GM23338 (cell line): ENCODE measurements around the gene MAP2K4. TPM values are rescaled to one million over a fixed set of nuclear protein-coding genes. Genes with fewer than 3 reads are reported as not detected.

ENCODE experiments used
- ATAC-seq: fragments of 200-7000 bp; cut with Tn5 transposase; 3 replicates; pipeline ENCODE4 v1.9.1; 2020
- DNase-seq: peaks from one replicate; pipeline ENCODE4 v3.0.0-alpha.2; 2015; ENCODE audit warnings: low spot score
- H2AFZ ChIP-seq: fragments of 200-600 bp; sonication (generic); 2 replicates; pipeline ENCODE4 v1.8.0; 2016; ENCODE audit warnings: antibody characterized with exemption, mild to moderate bottlenecking, moderate library complexity
- H3F3A ChIP-seq: fragments of 200-600 bp; sonication (generic); replicated peaks from 2 replicates; pipeline ENCODE4 v1.8.0; 2017; ENCODE audit warnings: antibody characterized with exemption, mixed run types, low read depth
- H3K27ac ChIP-seq: fragments of 200-600 bp; sonication (generic); 2 replicates; pipeline ENCODE4 v1.6.1; 2016; ENCODE audit warnings: low read depth
- H3K27me3 ChIP-seq: fragments of 200-600 bp; sonication (generic); 2 replicates; pipeline ENCODE4 v1.8.0; 2016; ENCODE audit warnings: mild to moderate bottlenecking, mixed run types, moderate library complexity; ENCODE audit not compliant: insufficient read depth
- H3K36me3 ChIP-seq: fragments of 200-600 bp; sonication (generic); 2 replicates; pipeline ENCODE4 v1.8.0; 2016; ENCODE audit warnings: mild to moderate bottlenecking; ENCODE audit not compliant: insufficient read depth
- H3K4me1 ChIP-seq: fragments of 200-600 bp; sonication (generic); 2 replicates; pipeline ENCODE4 v1.8.0; 2016; ENCODE audit warnings: mild to moderate bottlenecking, moderate library complexity; ENCODE audit not compliant: insufficient read depth
- H3K4me2 ChIP-seq: fragments of 200-600 bp; sonication (generic); 2 replicates; pipeline ENCODE4 v1.7.1; 2017; ENCODE audit warnings: mixed run types
- H3K4me3 ChIP-seq: fragments of 200-600 bp; sonication (generic); 2 replicates; pipeline ENCODE4 v1.6.1; 2016; ENCODE audit warnings: mixed run types
- H3K79me2 ChIP-seq: fragments of 200-600 bp; sonication (generic); replicated peaks from 2 replicates; pipeline ENCODE4 v1.8.0; 2017; ENCODE audit warnings: mild to moderate bottlenecking; ENCODE audit not compliant: insufficient read depth
- H3K9me2 ChIP-seq: fragments of 200-600 bp; sonication (generic); 2 replicates; pipeline ENCODE4 v1.8.0; 2017; ENCODE audit not compliant: insufficient read depth
- H4K20me1 ChIP-seq: fragments of 200-600 bp; sonication (generic); replicated peaks from 2 replicates; pipeline ENCODE4 v1.8.0; 2017; ENCODE audit warnings: mild to moderate bottlenecking; ENCODE audit not compliant: insufficient read depth
- H3K27ac Mint-ChIP-seq: 2 replicates; pipeline ENCODE4 v1.8.0; 2020; ENCODE audit warnings: inconsistent platforms, mild to moderate bottlenecking, moderate library complexity, mixed read lengths
- H3K27me3 Mint-ChIP-seq: 3 replicates; pipeline ENCODE4 v1.8.0; 2022; ENCODE audit warnings: low read depth, mild to moderate bottlenecking, moderate library complexity, mixed read lengths, inconsistent platforms; ENCODE audit not compliant: insufficient read depth, poor library complexity
- H3K36me3 Mint-ChIP-seq: 3 replicates; pipeline ENCODE4 v1.8.0; 2021; ENCODE audit warnings: low read depth, mild to moderate bottlenecking, inconsistent platforms, moderate library complexity, mixed read lengths
- H3K4me1 Mint-ChIP-seq: 3 replicates; pipeline ENCODE4 v1.8.0; 2020; ENCODE audit warnings: mild to moderate bottlenecking, inconsistent platforms, mixed read lengths
- H3K4me3 Mint-ChIP-seq: 3 replicates; pipeline ENCODE4 v1.8.0; 2021; ENCODE audit warnings: moderate library complexity, mild to moderate bottlenecking, inconsistent platforms, mixed read lengths
- H3K9me3 Mint-ChIP-seq: 3 replicates; pipeline ENCODE4 v1.8.0; 2020; ENCODE audit warnings: moderate library complexity, mild to moderate bottlenecking, inconsistent platforms, mixed read lengths
- JUNB ChIP-seq: IDR thresholded peaks from one replicate; pipeline ENCODE4 v1.6.1; 2016; ENCODE audit warnings: antibody characterized with exemption; ENCODE audit not compliant: unreplicated experiment
- NANOG ChIP-seq: IDR thresholded peaks from 2 replicates; pipeline ENCODE4 v1.6.1; 2016; ENCODE audit warnings: antibody characterized with exemption, borderline replicate concordance
- STAT1 ChIP-seq: IDR thresholded peaks from one replicate; pipeline ENCODE4 v1.6.1; 2016; ENCODE audit warnings: antibody characterized with exemption; ENCODE audit not compliant: unreplicated experiment
- ZNF331 ChIP-seq: fragments of 250-450 bp; sonication (Bioruptor Pico); IDR thresholded peaks from 2 replicates; pipeline ENCODE4 v1.5.0; 2020; ENCODE audit warnings: low read depth, mild to moderate bottlenecking, moderate library complexity
- polyA plus RNA-seq: library from polyadenylated mRNA; unstranded; fragments of >200 nt; fragmentation: Nextera tagmentation; extraction: Ambion mirVana; gene quantifications from 2 replicates; pipeline ENCODE4 v1.2.1, GENCODE V29; 2016
- total RNA-seq: library from RNA; depleted of rRNA; stranded (reverse); fragments of >200 nt; shearing (Covaris generic); gene quantifications from 2 replicates; pipeline ENCODE4 v1.2.3, GENCODE V29; 2014
- TF ChIP-seq, protein P1 (sequence below), 2 experiments: fragments of 200-600 bp in 1 of 2; sonication (generic) in 1 of 2; conservative IDR thresholded peaks; 2 replicates each; pipeline versions ENCODE4 v1.5.1 to v1.6.1; 2016 to 2017; ENCODE audit warnings: antibody characterized with exemption in 2 of 2, low read depth in 2 of 2, mild to moderate bottlenecking in 2 of 2, moderate library complexity in 1 of 2
- TF ChIP-seq, protein P2 (sequence below): fragments of 250-450 bp; sonication (Bioruptor Pico); IDR thresholded peaks from 2 replicates; pipeline ENCODE4 v1.5.0; 2020; ENCODE audit warnings: mild to moderate bottlenecking, moderate library complexity

Gene MAP2K4
- total and polyA plus RNA-seq, 2 experiments from 2014 or later = 25.3 to 36.4 TPM

DNA sequence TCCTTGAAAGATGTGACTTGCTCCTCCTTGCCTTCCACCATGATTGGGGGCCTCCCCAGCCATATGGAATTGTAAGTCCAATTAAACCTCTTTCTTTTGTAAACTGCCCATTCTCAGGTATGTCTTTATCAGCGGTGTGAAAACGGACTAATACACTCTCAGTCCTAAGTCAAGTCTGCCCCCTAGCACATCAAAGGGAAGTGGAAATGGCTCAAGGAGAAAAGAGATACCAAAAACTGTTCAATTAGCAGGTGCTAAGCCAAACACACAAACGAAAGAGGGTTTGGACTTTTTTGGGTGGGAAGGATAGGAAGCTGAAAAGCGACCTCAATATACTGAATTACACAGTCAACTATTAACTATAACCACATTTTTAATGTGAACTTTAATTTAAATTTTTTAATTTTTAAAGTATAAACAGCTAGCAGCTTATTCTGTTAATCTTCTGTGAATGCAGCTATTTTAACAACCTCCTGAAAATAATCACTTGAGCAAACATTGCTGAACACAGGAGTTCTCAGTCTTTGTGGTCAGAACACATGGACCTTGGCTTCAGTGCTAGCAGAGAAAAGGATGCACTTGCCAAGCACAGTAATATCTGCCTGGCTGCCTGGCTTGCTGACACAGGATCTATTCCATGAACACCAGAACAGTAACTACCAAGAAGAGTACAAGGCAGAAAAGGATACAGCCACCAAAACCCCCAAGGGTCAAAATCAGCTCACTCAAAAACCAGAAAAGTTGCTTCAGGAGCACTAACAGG is 34.3 kb upstream of the MAP2K4 start:
- H3K4me2 ChIP-seq = no peak overlapping the region
- H3K4me3 ChIP-seq = no peak overlapping the region
- H3K27me3 Mint-ChIP-seq = no peaks in the 10 kb centered on the region
- TF ChIP-seq NANOG = no peak
- TF ChIP-seq, protein P1, sequence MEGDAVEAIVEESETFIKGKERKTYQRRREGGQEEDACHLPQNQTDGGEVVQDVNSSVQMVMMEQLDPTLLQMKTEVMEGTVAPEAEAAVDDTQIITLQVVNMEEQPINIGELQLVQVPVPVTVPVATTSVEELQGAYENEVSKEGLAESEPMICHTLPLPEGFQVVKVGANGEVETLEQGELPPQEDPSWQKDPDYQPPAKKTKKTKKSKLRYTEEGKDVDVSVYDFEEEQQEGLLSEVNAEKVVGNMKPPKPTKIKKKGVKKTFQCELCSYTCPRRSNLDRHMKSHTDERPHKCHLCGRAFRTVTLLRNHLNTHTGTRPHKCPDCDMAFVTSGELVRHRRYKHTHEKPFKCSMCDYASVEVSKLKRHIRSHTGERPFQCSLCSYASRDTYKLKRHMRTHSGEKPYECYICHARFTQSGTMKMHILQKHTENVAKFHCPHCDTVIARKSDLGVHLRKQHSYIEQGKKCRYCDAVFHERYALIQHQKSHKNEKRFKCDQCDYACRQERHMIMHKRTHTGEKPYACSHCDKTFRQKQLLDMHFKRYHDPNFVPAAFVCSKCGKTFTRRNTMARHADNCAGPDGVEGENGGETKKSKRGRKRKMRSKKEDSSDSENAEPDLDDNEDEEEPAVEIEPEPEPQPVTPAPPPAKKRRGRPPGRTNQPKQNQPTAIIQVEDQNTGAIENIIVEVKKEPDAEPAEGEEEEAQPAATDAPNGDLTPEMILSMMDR (conservative IDR thresholded peaks at IDR 0.05; ENCODE audit: low read depth in 2 of 2) = peak in 1 of 2 experiments; percentile 14; a peak in 1 of 4 replicates
- H3K36me3 Mint-ChIP-seq = peaks cover 54% of the 10 kb centered on the region
- no peak overlapping the region for H2AFZ ChIP-seq
- no peak overlapping the region for H3K4me3 Mint-ChIP-seq
- H3K9me2 ChIP-seq = no peaks in the 10 kb centered on the region
- peaks cover 34% of the 10 kb centered on the region for H3K4me1 ChIP-seq
- DNase-seq (no peak), ATAC-seq (no peak)
- no peaks in the 10 kb centered on the region for H3K27me3 ChIP-seq
- H3K9me3 Mint-ChIP-seq = no peaks in the 10 kb centered on the region
- H3K36me3 ChIP-seq = peaks cover 6% of the 10 kb centered on the region; the same call in 1 of the 2 replicates
- no peak overlapping the region for H3K27ac Mint-ChIP-seq
- no peak overlapping the region for H3K27ac ChIP-seq
- H3K4me1 Mint-ChIP-seq = peaks cover 40% of the 10 kb centered on the region
- no peaks in the 10 kb centered on the region for H3F3A ChIP-seq
- H3K79me2 ChIP-seq = no peaks in the 10 kb centered on the region
- H4K20me1 ChIP-seq = no peaks in the 10 kb centered on the region

DNA sequence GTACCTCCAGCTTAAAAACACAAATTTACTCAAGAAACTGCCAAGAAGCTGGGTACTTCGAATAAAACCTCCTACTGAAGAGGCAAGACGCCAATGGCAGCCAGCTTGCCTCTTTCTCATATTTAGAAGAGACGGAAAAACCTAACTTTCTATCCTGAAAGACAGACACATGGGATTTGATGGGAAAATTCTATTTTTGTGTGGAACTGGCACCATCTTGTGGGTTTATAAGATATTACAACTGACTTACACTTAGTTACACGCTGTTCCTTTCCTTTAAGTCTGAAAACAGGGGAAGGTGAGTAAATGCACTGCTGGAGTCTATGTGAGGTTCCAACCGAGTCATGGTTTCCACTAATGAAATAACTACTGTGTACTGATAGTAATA is 33.7 kb upstream of the MAP2K4 start:
- H3K79me2 ChIP-seq = no peaks in the 10 kb centered on the region
- TF ChIP-seq NANOG = no peak
- no peak for TF ChIP-seq ZNF331
- no peak for TF ChIP-seq STAT1
- TF ChIP-seq, protein P2, sequence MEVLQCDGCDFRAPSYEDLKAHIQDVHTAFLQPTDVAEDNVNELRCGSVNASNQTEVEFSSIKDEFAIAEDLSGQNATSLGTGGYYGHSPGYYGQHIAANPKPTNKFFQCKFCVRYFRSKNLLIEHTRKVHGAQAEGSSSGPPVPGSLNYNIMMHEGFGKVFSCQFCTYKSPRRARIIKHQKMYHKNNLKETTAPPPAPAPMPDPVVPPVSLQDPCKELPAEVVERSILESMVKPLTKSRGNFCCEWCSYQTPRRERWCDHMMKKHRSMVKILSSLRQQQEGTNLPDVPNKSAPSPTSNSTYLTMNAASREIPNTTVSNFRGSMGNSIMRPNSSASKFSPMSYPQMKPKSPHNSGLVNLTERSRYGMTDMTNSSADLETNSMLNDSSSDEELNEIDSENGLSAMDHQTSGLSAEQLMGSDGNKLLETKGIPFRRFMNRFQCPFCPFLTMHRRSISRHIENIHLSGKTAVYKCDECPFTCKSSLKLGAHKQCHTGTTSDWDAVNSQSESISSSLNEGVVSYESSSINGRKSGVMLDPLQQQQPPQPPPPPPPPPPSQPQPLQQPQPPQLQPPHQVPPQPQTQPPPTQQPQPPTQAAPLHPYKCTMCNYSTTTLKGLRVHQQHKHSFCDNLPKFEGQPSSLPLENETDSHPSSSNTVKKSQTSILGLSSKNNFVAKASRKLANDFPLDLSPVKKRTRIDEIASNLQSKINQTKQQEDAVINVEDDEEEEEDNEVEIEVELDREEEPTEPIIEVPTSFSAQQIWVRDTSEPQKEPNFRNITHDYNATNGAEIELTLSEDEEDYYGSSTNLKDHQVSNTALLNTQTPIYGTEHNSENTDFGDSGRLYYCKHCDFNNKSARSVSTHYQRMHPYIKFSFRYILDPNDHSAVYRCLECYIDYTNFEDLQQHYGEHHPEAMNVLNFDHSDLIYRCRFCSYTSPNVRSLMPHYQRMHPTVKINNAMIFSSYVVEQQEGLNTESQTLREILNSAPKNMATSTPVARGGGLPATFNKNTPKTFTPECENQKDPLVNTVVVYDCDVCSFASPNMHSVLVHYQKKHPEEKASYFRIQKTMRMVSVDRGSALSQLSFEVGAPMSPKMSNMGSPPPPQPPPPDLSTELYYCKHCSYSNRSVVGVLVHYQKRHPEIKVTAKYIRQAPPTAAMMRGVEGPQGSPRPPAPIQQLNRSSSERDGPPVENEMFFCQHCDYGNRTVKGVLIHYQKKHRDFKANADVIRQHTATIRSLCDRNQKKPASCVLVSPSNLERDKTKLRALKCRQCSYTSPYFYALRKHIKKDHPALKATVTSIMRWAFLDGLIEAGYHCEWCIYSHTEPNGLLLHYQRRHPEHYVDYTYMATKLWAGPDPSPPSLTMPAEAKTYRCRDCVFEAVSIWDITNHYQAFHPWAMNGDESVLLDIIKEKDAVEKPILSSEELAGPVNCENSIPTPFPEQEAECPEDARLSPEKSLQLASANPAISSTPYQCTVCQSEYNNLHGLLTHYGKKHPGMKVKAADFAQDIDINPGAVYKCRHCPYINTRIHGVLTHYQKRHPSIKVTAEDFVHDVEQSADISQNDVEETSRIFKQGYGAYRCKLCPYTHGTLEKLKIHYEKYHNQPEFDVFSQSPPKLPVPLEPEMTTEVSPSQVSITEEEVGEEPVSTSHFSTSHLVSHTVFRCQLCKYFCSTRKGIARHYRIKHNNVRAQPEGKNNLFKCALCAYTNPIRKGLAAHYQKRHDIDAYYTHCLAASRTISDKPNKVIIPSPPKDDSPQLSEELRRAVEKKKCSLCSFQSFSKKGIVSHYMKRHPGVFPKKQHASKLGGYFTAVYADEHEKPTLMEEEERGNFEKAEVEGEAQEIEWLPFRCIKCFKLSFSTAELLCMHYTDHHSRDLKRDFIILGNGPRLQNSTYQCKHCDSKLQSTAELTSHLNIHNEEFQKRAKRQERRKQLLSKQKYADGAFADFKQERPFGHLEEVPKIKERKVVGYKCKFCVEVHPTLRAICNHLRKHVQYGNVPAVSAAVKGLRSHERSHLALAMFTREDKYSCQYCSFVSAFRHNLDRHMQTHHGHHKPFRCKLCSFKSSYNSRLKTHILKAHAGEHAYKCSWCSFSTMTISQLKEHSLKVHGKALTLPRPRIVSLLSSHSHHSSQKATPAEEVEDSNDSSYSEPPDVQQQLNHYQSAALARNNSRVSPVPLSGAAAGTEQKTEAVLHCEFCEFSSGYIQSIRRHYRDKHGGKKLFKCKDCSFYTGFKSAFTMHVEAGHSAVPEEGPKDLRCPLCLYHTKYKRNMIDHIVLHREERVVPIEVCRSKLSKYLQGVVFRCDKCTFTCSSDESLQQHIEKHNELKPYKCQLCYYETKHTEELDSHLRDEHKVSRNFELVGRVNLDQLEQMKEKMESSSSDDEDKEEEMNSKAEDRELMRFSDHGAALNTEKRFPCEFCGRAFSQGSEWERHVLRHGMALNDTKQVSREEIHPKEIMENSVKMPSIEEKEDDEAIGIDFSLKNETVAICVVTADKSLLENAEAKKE (CRISPR knock-in tag) = no peak
- TF ChIP-seq JUNB = no peak
- TF ChIP-seq, protein P1 (conservative IDR thresholded peaks at IDR 0.05; ENCODE audit: low read depth in 2 of 2) = peak; percentile 53 to 64
- Mint-ChIP-seq H3K4me1 (peaks cover 45% of the 10 kb centered on the region), H3K4me3 (no peak overlapping the region), H3K27ac (no peak overlapping the region; the same call in 1 of the 2 replicates), H3K9me3 (no peaks in the 10 kb centered on the region; the same call in 2 of the 3 replicates), H3K36me3 (peaks cover 57% of the 10 kb centered on the region), H3K27me3 (no peaks in the 10 kb centered on the region)
- DNase-seq = peak; percentile 70
- H2AFZ ChIP-seq = no peak overlapping the region
- no peaks in the 10 kb centered on the region for H4K20me1 ChIP-seq
- H3K4me2 ChIP-seq = no peak overlapping the region
- H3K36me3 ChIP-seq = peaks cover 6% of the 10 kb centered on the region; the same call in 1 of the 2 replicates
- peaks cover 33% of the 10 kb centered on the region for H3K4me1 ChIP-seq
- no peak overlapping the region for H3K27ac ChIP-seq
- ATAC-seq = peak; percentile 65
- H3K4me3 ChIP-seq = no peak overlapping the region
- no peaks in the 10 kb centered on the region for H3K27me3 ChIP-seq
- 0 out of 2 replicates have a peak, but pooled peaks cover 2% of the 10 kb centered on the region for H3K9me2 ChIP-seq
- no peaks in the 10 kb centered on the region for H3F3A ChIP-seq
